Activated T-cell treated with anti-CD3 and anti-CD28 coated beads for 1 hour (primary cell): ENCODE measurements around the gene NEUROG3.

Experiments used
- DNase-seq: peaks from one replicate; pipeline ENCODE4 v3.0.0-alpha.2; 2020; ENCODE audit warnings: low read depth

The NEUROG3 gene

GRCh38 chr10:69573056-69573806, at the start of gene NEUROG3:
Gene NEUROG3 (minus strand): TSS chr10:69573422. CDS start chr10:69573043, 379 bp downstream.
- DNase-seq: no peak

DNA sequence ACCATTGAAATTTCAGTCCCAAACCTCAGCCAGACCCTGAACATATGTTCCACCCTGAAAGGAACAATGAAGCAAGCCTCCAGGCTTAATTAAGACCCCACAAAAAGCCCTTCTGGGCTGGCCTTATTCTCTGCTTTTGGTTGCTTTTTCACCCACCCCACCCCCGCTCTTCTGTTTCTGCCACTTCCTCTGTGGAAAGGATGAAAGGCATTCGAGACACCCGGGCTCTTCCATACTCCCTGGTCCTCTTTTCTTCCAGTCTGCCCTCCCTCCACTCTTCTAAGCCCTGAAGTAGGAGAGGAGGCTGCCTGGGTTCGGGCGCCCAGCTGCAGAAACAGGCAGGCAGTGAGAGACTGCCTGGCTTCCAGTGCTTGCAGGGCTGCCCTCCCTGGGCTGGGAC, 47.4 kb upstream of the NEUROG3 start:
- no peak for DNase-seq

- no peak for DNase-seq
Observed at GRCh38 chr10:69619626-69620025, 46.4 kb upstream of the NEUROG3 start.

DNA sequence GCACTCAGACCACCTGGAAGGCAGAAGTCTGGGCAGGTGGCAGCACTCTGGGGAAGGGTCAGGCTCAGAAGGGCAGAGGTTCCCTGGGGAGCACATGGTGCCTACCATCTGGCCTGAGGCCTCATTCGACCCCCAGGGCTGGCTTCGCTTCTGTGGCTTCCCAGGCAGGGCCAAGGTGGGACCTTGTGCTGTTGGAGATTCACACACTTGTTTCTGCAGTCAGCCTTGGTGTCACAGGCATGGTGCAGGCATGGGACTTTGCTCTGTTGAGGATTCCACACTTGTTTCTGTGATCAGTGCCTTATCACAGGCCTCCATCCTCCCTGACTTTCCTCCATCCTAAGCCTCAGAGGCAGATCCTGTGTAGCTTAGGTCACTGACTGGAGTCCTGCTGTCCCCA, 45.5 kb upstream of the NEUROG3 start:
- DNase-seq: no peak

DNA sequence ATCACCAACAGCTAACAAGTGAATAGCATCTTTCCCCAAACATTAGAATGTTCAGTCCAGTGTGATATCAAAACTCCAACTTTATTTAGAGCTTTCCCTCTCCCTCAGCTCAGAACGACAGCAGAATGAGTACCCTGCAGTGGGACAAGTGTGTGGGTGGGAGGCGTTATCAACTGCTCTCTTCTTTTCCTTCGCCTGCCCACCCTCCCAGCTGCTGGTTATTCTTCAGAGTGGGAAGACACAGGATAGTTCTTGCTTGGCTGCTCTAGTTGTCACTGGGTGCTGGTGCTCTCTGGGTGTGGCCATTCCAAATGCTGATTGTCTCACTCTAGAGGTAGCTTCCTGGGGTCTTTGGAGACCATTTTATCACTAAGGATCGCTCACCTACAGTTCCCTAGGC, 43.1 kb upstream of the NEUROG3 start:
- no peak for DNase-seq

GRCh38 chr10:69614130-69614529, 40.9 kb upstream of the NEUROG3 start:
- no peak for DNase-seq

DNA sequence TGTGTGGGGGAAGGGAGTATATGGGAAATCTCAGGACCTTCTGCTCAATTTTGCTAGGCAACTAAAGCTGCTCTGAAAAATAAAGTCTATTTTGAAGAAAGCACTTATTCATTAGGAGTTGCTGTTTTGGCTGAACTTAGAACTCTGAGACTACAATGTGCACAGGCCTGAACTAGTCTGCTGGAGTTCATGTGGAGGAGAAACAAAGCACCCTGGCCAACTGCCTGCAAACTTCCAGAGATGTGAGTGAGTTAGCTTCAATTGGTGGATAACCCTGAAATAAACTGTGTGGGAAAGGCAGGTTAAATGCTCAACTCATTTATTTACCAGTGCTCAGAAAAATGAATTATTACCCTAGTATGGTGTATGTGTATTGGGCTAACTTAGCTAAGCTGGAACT, 39.5 kb upstream of the NEUROG3 start:
- DNase-seq: no peak

- no peak for DNase-seq
Observed at GRCh38 chr10:69609077-69609476, 35.9 kb upstream of the NEUROG3 start.

DNA sequence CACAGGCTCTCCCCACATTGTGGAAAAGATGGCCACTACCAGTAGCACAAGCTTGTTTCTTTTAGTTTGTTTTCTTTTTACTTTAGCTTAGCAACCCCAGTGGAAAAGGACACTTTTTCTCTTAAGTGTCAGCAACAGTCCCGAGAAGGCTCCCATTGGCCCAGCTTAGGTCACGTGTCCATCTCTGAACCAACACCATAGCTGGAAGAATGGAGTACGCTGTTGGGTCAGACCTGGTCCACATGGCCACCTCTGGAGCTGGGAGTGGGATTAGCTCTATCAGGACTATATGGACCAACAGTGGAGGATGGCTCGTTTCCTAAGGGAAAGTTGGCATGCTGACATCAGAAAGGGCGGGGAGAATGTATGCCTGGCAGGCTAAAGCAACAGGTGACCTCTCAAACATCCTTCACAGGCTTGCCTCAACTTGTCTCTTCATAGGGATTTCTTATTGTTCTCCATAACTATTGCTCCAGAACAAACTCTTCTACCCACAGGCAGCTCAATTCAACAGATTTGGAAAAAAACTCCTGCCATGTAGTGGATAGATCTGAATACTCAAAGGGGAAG, 27.6 kb upstream of the NEUROG3 start:
- DNase-seq: no peak

- no peak for DNase-seq
Observed at GRCh38 chr10:69588358-69588757, 15.1 kb upstream of the NEUROG3 start.

GRCh38 chr10:69584624-69585023, 11.4 kb upstream of the NEUROG3 start:
- DNase-seq: no peak

GRCh38 chr10:69583106-69583505, 9.9 kb upstream of the NEUROG3 start:
- no peak for DNase-seq

DNA sequence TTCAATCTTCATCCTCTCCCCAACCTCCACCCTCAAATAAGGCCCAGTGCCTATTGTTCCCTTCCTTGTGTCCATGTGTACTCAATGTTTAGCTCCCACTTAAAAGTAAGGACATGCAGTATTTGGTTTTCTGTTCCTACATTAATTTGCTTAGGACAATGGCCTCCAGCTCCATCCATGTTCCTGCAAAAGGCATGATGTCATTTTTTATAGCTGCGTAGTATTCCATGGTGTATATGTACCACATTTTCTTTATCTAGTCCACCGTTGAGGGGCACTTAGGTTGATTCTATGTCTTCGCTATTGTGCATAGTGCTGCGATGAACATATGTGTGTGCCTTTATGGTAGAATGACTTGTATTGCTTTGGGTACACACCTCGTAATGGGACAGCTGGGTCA, 7.2 kb upstream of the NEUROG3 start:
- DNase-seq: no peak

- DNase-seq: no peak
Observed at GRCh38 chr10:69579464-69580060, 6.3 kb upstream of the NEUROG3 start.

GRCh38 chr10:69578508-69578991, 5.3 kb upstream of the NEUROG3 start:
- DNase-seq: no peak

DNA sequence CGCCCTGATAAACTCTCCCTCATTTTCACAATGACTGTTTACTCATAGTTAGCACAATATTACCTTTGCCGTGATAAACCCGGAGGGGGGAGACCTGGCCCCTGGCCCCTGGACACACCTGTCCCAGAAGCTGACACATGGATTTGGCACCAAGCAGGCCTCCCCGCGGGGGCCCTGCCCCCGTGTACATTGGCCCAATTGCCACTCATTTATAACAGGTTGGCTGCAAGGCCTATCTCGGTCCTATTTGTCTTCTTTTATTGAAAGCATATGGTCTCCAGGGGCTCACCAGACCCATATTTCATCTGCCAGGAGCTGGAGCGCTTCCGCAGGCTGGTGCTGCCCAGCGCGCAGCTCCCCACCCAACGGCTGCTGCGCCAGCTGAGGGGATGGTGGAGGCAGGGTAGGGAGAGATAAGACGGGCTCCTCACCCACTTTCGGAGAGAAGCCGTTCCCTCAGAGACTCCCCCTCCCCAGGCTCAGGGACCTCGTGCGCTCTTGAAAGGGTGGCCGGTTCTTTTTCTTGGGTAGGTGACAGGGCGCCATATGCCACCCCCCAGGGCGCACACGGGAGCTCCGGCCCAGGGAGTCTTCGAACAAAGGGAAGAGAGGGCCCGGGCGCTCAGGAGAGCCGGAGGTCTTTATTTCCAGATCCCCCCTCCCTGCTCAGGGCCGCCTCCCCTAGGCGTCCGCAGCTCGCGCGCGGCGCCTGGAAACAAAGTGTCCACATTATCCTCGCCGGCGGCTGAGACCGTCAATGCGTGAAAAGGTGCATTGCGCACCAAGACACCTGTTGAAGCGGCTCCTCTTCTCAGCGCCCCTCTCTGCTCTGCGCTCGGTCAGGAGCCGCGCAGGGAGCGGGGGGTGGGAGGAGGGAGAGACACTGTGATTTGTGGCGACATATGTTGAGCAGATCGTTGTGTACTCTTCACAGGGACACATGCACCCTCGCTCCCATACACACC, 4.3 kb upstream of the NEUROG3 start:
- DNase-seq: no peak

DNA sequence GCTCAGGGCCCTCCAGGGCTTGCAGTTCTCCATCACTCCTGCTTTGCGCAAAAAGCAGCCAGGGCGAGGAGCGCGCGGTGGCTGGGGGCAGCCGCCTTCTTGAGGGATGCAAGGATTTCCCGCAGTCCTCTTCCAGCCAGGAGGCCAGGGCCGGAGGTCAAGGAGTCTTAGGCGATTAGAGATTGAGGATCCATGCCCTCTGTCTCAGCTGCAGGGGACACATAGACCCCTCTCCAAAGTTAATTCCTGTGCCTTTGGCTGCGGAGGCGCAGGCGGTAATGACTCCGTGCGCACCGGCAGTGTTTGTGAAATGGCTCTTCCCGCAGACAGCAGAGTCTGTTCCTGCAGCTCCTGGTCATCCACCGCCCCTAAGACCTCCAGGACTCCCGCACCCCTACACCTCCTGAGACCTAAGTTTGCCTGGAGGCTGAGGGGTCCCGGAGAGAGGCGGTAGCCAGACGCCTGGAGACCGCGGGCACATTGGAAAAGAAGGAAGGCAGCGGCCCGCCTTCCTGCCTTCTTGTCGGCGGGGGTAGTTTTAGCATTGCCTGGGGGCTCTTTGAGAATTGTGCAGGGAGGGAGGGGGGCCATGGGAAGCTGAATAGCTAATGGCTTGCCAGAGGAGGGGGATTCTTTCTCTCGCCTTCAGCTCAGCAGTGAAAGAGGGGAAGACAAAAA, 3.3 kb upstream of the NEUROG3 start:
- no peak for DNase-seq

GRCh38 chr10:69575164-69575722, 2.0 kb upstream of the NEUROG3 start:
- DNase-seq: no peak

- no peak for DNase-seq
Observed at GRCh38 chr10:69574571-69574978, 1.4 kb upstream of the NEUROG3 start.

DNA sequence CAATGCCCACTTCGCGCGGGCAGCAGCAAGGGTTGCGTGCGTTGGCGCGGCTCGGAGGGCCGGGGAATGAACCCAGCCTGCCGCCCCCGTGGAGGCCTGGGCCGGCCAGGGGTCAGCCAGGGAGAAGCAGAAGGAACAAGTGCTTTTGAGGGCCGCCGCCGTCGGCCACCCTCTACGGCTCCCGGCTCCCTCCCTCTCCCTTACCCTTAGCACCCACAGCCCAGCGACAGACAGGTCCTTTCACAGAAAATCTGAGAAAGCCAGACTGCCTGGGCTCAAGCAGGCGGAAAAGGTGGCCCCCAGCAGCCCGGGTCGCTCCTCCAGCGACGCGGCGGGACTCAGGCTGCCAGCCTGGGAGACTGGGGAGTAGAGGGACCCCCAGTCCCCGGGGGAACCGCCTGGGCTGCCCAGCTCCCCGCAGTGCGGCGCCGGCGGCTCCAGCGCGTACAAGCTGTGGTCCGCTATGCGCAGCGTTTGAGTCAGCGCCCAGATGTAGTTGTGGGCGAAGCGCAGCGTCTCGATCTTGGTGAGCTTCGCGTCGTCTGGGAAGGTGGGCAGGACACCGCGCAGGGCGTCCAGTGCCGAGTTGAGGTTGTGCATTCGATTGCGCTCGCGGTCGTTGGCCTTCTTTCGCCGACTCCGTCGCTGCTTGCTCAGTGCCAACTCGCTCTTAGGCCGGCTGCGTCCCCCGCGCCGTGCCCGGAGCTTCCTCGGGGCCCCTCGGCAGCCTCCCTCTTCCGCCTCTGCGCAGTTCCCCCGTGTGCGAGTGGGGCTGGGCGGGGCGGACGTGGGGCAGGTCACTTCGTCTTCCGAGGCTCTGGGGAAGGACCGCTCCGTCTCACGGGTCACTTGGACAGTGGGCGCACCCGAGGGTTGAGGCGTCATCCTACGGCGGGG, 815 bp downstream of the NEUROG3 start:
- DNase-seq: no peak
